Mammary epithelial cell (primary cell): Measurements from ENCODE around the gene KRTAP9-2.
"Not testable (repeated sequence)": the region's sequence is repeated elsewhere in the genome, so short reads cannot be mapped to it uniquely, and the experiment has no call there.

Experiments used
- CTCF ChIP-seq, 2 donors: IDR thresholded peaks in 1 of 2; conservative IDR thresholded peaks in 1 of 2; 2 replicates each; pipeline ENCODE4 v1.5.1; 2011 to 2012; ENCODE audit warnings: inconsistent platforms in 2 of 2, low read length in 2 of 2, mild to moderate bottlenecking in 2 of 2, control low read depth in 1 of 2, low read depth in 1 of 2; ENCODE audit not compliant: insufficient read depth in 1 of 2; ENCODE audit errors: extremely low read depth in 1 of 2
- EZH2 ChIP-seq: IDR thresholded peaks from 2 replicates; pipeline ENCODE4 v1.6.1; 2012; ENCODE audit warnings: low read length, inconsistent platforms, borderline replicate concordance

- not testable (repeated sequence) for TF ChIP-seq CTCF (conservative IDR thresholded peaks at IDR 0.05 in 1 of 2, IDR thresholded peaks at IDR 0.05 in 1 of 2; ENCODE audit: extremely low read depth in 1 of 2, insufficient read depth in 1 of 2, low read depth in 1 of 2, low read length in 2 of 2); EZH2
These were observed 20.7 kb downstream of the KRTAP9-2 start for GRCh38 chr17:41246995-41247787.
